HEK293 (cell line): ENCODE results near the gene BBX.

Source experiments
- CTCF ChIA-PET: fragments of 350-600 bp; formaldehyde crosslinking; extraction: SDS; loops from one replicate; lab custom pipeline; 2021; ENCODE audit warnings: antibody characterized with exemption; lab: Yijun Ruan, JAX
- POLR2A ChIA-PET: fragments of 300-600 bp; formaldehyde crosslinking; extraction: SDS; loops from one replicate; lab custom pipeline; 2020; ENCODE audit warnings: antibody characterized with exemption, inconsistent platforms; lab: Yijun Ruan, JAX
- H3K27ac ChIP-seq: fragments of 200-500 bp; sonication (Bioruptor generic); 2 replicates; pipeline ENCODE4 v1.5.1; 2014; ENCODE audit warnings: low read depth, low read length, control low read depth, inconsistent platforms; ENCODE audit errors: extremely low read depth
- H3K36me3 ChIP-seq, 2 experiments: fragments of 200-500 bp in 1 of 2; sonication (Bioruptor generic) in 1 of 2; 1 replicate in 1 of 2; 2 replicates in 1 of 2; pipeline ENCODE4 v1.5.1; 2014 to 2017; ENCODE audit warnings: inconsistent platforms in 2 of 2, low read length in 2 of 2; ENCODE audit not compliant: control insufficient read depth in 2 of 2, insufficient read depth in 1 of 2
- H3K4me1 ChIP-seq: fragments of 200-500 bp; sonication (Bioruptor generic); 2 replicates; pipeline ENCODE4 v1.5.1; 2014; ENCODE audit warnings: mild to moderate bottlenecking, low read length, inconsistent platforms; ENCODE audit not compliant: control insufficient read depth, insufficient read depth
- H3K4me3 ChIP-seq: 2 replicates; pipeline ENCODE4 v1.5.1; 2011; ENCODE audit warnings: low read depth, mild to moderate bottlenecking, control low read depth, low read length, moderate library complexity
- H3K9me3 ChIP-seq: fragments of 200-500 bp; sonication (Bioruptor generic); 2 replicates; pipeline ENCODE4 v1.5.1; 2014; ENCODE audit warnings: low read depth, low read length, inconsistent platforms; ENCODE audit not compliant: control insufficient read depth, insufficient read depth
- REPIN1 ChIP-seq: fragments of 450-650 bp; formaldehyde crosslinking; IDR thresholded peaks from 2 replicates; pipeline ENCODE4 v1.5.1; 2017; ENCODE audit warnings: missing biosample characterization, missing genetic modification characterization, low read depth
- SCRT1 ChIP-seq: fragments of 450-650 bp; formaldehyde crosslinking; IDR thresholded peaks from 2 replicates; pipeline ENCODE4 v1.5.1; 2016; ENCODE audit warnings: missing biosample characterization, missing genetic modification characterization, borderline replicate concordance
- TRIM28 ChIP-seq: IDR thresholded peaks from 2 replicates; pipeline ENCODE4 v1.6.1; 2011; ENCODE audit warnings: low read length, control low read depth, borderline replicate concordance
- ZBTB21 ChIP-seq: fragments of 450-650 bp; formaldehyde crosslinking; IDR thresholded peaks from 2 replicates; pipeline ENCODE4 v1.5.1; 2017; ENCODE audit warnings: missing biosample characterization, missing genetic modification characterization
- ZBTB7A ChIP-seq: fragments of 450-650 bp; formaldehyde crosslinking; IDR thresholded peaks from 2 replicates; pipeline ENCODE4 v1.5.1; 2016; ENCODE audit warnings: low read depth, missing biosample characterization, missing genetic modification characterization
- ZNF184 ChIP-seq: fragments of 450-650 bp; IDR thresholded peaks from 2 replicates; pipeline ENCODE4 v1.5.1; 2018; ENCODE audit warnings: missing biosample characterization, mild to moderate bottlenecking, missing genetic modification characterization
- ZNF23 ChIP-seq: fragments of 450-650 bp; formaldehyde crosslinking; IDR thresholded peaks from 2 replicates; pipeline ENCODE4 v1.5.1; 2016; ENCODE audit warnings: missing biosample characterization, missing genetic modification characterization, borderline replicate concordance
- ZNF585B ChIP-seq: fragments of 450-650 bp; formaldehyde crosslinking; IDR thresholded peaks from 2 replicates; pipeline ENCODE4 v1.5.1; 2016; ENCODE audit warnings: missing biosample characterization, missing genetic modification characterization
- ZNF624 ChIP-seq: fragments of 450-650 bp; formaldehyde crosslinking; IDR thresholded peaks from 2 replicates; pipeline ENCODE4 v1.5.1; 2017; ENCODE audit warnings: missing biosample characterization, missing genetic modification characterization
- ZNF645 ChIP-seq: fragments of 450-650 bp; formaldehyde crosslinking; IDR thresholded peaks from 2 replicates; pipeline ENCODE4; 2016; ENCODE audit warnings: missing biosample characterization, missing genetic modification characterization
- ZNF677 ChIP-seq: fragments of 450-650 bp; IDR thresholded peaks from 2 replicates; pipeline ENCODE4 v1.5.0; 2018; ENCODE audit warnings: missing biosample characterization, mild to moderate bottlenecking, missing genetic modification characterization, moderate library complexity
- TF ChIP-seq, protein P1 (sequence below): fragments of 450-650 bp; formaldehyde crosslinking; IDR thresholded peaks from 2 replicates; pipeline ENCODE4 v1.5.1; 2017; ENCODE audit warnings: missing biosample characterization, missing genetic modification characterization
- TF ChIP-seq, protein P2 (sequence below): fragments of 450-650 bp; formaldehyde crosslinking; IDR thresholded peaks from 2 replicates; pipeline ENCODE4 v1.5.1; 2016; ENCODE audit warnings: missing biosample characterization, missing genetic modification characterization
- TF ChIP-seq, protein P3 (sequence below): fragments of 450-650 bp; formaldehyde crosslinking; conservative IDR thresholded peaks from 2 replicates; pipeline ENCODE4 v1.5.1; 2016; ENCODE audit warnings: low read depth, missing biosample characterization, missing genetic modification characterization
- TF ChIP-seq, protein P4 (sequence below): fragments of 450-650 bp; formaldehyde crosslinking; IDR thresholded peaks from 2 replicates; pipeline ENCODE4 v1.5.1; 2016; ENCODE audit warnings: missing biosample characterization, missing genetic modification characterization, borderline replicate concordance
- TF ChIP-seq, protein P5 (sequence below): fragments of 450-650 bp; formaldehyde crosslinking; IDR thresholded peaks from 2 replicates; pipeline ENCODE4 v1.5.1; 2016; ENCODE audit warnings: missing biosample characterization, missing genetic modification characterization
- TF ChIP-seq, protein P6 (sequence below): fragments of 450-650 bp; formaldehyde crosslinking; IDR thresholded peaks from 2 replicates; pipeline ENCODE4 v1.5.1; 2016; ENCODE audit warnings: missing biosample characterization, missing genetic modification characterization, borderline replicate concordance

BBX gene

GRCh38 chr3:107599772-107600145 is 77.0 kb downstream of the BBX start (continued):
- TF ChIP-seq, protein P1, sequence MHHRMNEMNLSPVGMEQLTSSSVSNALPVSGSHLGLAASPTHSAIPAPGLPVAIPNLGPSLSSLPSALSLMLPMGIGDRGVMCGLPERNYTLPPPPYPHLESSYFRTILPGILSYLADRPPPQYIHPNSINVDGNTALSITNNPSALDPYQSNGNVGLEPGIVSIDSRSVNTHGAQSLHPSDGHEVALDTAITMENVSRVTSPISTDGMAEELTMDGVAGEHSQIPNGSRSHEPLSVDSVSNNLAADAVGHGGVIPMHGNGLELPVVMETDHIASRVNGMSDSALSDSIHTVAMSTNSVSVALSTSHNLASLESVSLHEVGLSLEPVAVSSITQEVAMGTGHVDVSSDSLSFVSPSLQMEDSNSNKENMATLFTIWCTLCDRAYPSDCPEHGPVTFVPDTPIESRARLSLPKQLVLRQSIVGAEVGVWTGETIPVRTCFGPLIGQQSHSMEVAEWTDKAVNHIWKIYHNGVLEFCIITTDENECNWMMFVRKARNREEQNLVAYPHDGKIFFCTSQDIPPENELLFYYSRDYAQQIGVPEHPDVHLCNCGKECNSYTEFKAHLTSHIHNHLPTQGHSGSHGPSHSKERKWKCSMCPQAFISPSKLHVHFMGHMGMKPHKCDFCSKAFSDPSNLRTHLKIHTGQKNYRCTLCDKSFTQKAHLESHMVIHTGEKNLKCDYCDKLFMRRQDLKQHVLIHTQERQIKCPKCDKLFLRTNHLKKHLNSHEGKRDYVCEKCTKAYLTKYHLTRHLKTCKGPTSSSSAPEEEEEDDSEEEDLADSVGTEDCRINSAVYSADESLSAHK (tag by site-specific recombination): no peak
- TF ChIP-seq ZNF645 (tag by site-specific recombination) (no peak), ZBTB7A (tag by site-specific recombination) (no peak), TRIM28 (no peak), SCRT1 (tag by site-specific recombination) (no peak), ZNF184 (no peak), ZNF624 (tag by site-specific recombination) (no peak), ZNF677 (tag by site-specific recombination) (no peak), ZNF585B (no peak)
- TF ChIP-seq, protein P2, sequence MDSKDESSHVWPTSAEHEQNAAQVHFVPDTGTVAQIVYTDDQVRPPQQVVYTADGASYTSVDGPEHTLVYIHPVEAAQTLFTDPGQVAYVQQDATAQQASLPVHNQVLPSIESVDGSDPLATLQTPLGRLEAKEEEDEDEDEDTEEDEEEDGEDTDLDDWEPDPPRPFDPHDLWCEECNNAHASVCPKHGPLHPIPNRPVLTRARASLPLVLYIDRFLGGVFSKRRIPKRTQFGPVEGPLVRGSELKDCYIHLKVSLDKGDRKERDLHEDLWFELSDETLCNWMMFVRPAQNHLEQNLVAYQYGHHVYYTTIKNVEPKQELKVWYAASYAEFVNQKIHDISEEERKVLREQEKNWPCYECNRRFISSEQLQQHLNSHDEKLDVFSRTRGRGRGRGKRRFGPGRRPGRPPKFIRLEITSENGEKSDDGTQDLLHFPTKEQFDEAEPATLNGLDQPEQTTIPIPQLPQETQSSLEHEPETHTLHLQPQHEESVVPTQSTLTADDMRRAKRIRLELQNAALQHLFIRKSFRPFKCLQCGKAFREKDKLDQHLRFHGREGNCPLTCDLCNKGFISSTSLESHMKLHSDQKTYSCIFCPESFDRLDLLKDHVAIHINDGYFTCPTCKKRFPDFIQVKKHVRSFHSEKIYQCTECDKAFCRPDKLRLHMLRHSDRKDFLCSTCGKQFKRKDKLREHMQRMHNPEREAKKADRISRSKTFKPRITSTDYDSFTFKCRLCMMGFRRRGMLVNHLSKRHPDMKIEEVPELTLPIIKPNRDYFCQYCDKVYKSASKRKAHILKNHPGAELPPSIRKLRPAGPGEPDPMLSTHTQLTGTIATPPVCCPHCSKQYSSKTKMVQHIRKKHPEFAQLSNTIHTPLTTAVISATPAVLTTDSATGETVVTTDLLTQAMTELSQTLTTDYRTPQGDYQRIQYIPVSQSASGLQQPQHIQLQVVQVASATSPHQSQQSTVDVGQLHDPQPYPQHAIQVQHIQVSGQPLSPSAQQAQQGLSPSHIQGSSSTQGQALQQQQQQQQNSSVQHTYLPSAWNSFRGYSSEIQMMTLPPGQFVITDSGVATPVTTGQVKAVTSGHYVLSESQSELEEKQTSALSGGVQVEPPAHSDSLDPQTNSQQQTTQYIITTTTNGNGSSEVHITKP (tag by site-specific recombination): no peak

DNA sequence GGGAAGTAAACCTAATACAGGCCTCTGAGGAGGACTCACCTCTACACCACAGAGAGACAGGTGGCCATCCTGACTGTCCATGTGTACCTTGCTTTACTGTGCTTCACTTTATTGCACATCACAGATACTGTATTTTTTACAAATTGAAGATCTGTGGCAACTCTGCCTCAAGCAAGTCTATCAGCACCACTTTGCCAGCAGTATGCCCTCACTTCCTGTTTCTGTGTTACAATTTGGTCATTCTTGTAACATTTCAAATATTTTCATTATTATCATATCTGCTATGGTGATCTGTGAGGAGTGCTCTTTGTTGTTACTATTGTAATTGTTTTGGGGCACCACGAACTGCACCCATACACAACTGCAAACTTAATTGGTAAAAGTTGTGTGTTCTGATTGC is 78.0 kb downstream of the BBX start:
- Histone ChIP-seq H3K9me3 (no peaks in the 10 kb centered on the region), H3K4me3 (no peak overlapping the region), H3K27ac (no peak overlapping the region), H3K36me3 (no peaks in the 10 kb centered on the region), H3K4me1 (peaks cover 6% of the 10 kb centered on the region; the same call in 1 of the 2 replicates)
- ChIA-PET CTCF (no interaction called here), POLR2A (no interaction called here)
- TF ChIP-seq ZBTB21 (no peak), ZNF23 (tag by site-specific recombination) (no peak), ZNF677 (tag by site-specific recombination) (no peak), REPIN1 (tag by site-specific recombination) (no peak)
- TF ChIP-seq, protein P3, sequence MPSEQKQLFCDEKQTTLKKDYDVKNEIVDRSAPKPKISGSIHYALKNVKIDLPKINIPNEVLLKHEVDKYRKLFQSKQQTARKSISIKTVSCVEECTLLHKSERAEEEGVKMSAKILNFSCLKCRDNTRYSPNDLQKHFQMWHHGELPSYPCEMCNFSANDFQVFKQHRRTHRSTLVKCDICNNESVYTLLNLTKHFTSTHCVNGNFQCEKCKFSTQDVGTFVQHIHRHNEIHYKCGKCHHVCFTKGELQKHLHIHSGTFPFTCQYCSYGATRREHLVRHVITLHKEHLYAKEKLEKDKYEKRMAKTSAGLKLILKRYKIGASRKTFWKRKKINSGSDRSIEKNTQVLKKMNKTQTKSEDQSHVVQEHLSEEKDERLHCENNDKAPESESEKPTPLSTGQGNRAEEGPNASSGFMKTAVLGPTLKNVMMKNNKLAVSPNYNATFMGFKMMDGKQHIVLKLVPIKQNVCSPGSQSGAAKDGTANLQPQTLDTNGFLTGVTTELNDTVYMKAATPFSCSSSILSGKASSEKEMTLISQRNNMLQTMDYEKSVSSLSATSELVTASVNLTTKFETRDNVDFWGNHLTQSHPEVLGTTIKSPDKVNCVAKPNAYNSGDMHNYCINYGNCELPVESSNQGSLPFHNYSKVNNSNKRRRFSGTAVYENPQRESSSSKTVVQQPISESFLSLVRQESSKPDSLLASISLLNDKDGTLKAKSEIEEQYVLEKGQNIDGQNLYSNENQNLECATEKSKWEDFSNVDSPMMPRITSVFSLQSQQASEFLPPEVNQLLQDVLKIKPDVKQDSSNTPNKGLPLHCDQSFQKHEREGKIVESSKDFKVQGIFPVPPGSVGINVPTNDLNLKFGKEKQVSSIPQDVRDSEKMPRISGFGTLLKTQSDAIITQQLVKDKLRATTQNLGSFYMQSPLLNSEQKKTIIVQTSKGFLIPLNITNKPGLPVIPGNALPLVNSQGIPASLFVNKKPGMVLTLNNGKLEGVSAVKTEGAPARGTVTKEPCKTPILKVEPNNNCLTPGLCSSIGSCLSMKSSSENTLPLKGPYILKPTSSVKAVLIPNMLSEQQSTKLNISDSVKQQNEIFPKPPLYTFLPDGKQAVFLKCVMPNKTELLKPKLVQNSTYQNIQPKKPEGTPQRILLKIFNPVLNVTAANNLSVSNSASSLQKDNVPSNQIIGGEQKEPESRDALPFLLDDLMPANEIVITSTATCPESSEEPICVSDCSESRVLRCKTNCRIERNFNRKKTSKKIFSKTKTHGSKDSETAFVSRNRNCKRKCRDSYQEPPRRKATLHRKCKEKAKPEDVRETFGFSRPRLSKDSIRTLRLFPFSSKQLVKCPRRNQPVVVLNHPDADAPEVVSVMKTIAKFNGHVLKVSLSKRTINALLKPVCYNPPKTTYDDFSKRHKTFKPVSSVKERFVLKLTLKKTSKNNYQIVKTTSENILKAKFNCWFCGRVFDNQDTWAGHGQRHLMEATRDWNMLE (tag by site-specific recombination): no peak
- TF ChIP-seq, protein P4, sequence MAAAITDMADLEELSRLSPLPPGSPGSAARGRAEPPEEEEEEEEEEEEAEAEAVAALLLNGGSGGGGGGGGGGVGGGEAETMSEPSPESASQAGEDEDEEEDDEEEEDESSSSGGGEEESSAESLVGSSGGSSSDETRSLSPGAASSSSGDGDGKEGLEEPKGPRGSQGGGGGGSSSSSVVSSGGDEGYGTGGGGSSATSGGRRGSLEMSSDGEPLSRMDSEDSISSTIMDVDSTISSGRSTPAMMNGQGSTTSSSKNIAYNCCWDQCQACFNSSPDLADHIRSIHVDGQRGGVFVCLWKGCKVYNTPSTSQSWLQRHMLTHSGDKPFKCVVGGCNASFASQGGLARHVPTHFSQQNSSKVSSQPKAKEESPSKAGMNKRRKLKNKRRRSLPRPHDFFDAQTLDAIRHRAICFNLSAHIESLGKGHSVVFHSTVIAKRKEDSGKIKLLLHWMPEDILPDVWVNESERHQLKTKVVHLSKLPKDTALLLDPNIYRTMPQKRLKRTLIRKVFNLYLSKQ (tag by site-specific recombination): no peak
- TF ChIP-seq, protein P5, sequence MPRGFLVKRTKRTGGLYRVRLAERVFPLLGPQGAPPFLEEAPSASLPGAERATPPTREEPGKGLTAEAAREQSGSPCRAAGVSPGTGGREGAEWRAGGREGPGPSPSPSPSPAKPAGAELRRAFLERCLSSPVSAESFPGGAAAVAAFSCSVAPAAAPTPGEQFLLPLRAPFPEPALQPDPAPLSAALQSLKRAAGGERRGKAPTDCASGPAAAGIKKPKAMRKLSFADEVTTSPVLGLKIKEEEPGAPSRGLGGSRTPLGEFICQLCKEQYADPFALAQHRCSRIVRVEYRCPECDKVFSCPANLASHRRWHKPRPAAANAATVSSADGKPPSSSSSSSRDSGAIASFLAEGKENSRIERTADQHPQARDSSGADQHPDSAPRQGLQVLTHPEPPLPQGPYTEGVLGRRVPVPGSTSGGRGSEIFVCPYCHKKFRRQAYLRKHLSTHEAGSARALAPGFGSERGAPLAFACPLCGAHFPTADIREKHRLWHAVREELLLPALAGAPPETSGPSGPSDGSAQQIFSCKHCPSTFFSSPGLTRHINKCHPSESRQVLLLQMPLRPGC: no peak
- TF ChIP-seq, protein P6, sequence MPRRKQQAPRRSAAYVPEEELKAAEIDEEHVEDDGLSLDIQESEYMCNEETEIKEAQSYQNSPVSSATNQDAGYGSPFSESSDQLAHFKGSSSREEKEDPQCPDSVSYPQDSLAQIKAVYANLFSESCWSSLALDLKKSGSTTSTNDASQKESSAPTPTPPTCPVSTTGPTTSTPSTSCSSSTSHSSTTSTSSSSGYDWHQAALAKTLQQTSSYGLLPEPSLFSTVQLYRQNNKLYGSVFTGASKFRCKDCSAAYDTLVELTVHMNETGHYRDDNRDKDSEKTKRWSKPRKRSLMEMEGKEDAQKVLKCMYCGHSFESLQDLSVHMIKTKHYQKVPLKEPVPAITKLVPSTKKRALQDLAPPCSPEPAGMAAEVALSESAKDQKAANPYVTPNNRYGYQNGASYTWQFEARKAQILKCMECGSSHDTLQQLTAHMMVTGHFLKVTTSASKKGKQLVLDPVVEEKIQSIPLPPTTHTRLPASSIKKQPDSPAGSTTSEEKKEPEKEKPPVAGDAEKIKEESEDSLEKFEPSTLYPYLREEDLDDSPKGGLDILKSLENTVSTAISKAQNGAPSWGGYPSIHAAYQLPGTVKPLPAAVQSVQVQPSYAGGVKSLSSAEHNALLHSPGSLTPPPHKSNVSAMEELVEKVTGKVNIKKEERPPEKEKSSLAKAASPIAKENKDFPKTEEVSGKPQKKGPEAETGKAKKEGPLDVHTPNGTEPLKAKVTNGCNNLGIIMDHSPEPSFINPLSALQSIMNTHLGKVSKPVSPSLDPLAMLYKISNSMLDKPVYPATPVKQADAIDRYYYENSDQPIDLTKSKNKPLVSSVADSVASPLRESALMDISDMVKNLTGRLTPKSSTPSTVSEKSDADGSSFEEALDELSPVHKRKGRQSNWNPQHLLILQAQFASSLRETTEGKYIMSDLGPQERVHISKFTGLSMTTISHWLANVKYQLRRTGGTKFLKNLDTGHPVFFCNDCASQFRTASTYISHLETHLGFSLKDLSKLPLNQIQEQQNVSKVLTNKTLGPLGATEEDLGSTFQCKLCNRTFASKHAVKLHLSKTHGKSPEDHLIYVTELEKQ (tag by site-specific recombination): no peak
